Skin of body (tissue), 2 donors: ENCODE results near the gene SEC11A. TPM values are rescaled to one million over a fixed set of nuclear protein-coding genes. Genes with fewer than 3 reads are reported as not detected.
"Not testable (repeated sequence)": the region's sequence is repeated elsewhere in the genome, so short reads cannot be mapped to it uniquely, and the experiment has no call there.

Experiments
- DNase-seq: peaks from one replicate; lab custom pipeline; 2025; lab: John Stamatoyannopoulos, UW
- total RNA-seq: library from RNA; depleted of rRNA; stranded (reverse); fragments of >200 nt; gene quantifications from one replicate; pipeline ENCODE4 v1.2.3, GENCODE V29; 2014

Gene SEC11A
- total RNA-seq, 1 donor from 2014 or later = 134 TPM

DNA sequence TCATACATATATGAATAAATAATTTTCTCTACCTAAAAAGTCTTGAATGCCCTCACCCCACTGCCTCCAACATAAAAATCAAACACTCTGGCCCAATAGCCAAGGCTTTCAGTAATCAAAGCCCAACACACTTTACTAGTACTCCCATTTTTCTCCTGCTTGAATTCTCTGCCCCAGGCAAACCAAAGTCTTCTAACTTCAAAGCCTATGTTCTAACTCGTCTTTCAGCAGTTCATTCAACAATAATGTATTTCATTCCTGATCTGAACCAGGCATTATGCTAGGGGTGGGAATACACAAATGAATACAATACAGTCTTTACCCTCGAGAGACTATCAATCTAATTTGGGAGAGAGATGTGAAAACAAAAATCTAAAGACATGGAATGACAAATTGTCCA, 21.1 kb upstream of the SEC11A start:
- DNase-seq = no peak

- no peak for DNase-seq
These were observed 20.4 kb upstream of the SEC11A start for GRCh38 chr15:84736375-84736774.

GRCh38 chr15:84735480-84736061, 19.6 kb upstream of the SEC11A start:
- DNase-seq = not testable (repeated sequence)

- DNase-seq = no peak
These were observed 19.0 kb upstream of the SEC11A start for GRCh38 chr15:84734794-84735479.

- DNase-seq = no peak
These were observed 15.8 kb upstream of the SEC11A start for GRCh38 chr15:84731774-84732173.

- no peak for DNase-seq
These were observed 11.5 kb upstream of the SEC11A start for GRCh38 chr15:84727429-84727828.

DNA sequence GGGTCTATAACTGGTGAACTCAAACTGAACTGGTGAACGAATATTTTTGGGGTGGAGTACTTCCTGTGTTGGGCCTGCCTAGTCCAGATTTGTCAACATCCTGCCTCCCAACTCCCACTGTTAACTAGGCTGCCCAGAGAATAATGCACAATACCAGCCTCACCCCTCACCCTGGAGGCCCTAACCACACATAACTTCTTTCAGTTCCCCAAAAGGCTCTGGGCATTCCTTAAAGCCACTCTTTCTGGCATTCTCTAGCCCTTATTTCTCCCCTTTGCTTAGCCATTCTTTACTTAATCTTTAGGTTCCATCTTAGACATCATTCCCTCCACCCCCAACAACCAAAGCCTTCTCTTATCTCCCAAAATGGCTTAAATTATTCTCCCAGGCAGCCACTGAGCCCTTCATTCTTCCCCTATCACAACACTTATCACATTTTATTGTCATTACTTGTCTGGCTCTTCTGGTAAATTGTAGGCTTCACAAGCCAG, 9.1 kb upstream of the SEC11A start:
- no peak for DNase-seq

DNA sequence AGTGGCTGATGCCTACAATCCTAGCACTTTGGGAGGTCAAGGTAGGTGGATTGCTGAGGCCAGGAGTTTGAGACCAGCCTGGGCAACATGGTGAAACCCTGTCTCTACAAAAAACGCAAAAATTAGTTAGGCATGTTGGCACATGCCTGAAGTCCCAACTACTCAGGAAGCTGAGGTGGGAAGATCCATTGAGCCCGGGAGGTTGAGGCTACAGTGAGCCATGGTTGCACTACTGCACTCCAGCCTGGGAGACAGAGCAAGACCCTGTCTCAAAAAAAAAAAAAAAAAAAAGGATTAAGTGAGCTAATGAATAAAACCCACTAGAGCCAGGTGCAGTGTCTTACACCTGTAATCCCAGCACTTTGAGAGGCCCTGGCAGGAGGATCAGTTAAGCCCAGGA, 6.7 kb upstream of the SEC11A start:
- no peak for DNase-seq

DNA sequence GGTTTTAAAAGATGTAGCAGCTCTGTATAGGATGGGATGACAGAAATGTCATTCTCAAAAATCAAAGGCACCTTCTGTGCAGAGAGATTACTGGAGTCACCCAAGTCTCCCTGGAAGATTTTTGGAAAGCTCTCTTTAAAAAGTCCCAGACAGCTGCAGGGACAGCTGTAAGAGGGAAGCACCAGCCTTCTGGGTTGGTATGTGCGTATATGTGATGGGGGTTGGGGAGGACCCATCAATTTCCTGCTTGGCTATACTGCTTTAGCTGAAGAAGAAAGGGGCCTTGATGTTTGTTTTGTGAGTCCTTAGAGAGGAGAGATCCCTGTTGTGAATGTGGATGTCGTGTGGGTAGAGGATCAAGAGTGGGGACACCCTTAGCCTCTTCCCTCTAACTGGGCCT, 5.4 kb upstream of the SEC11A start:
- no peak for DNase-seq

GRCh38 chr15:84715441-84716035, 401 bp downstream of the SEC11A start:
- no peak for DNase-seq

DNA sequence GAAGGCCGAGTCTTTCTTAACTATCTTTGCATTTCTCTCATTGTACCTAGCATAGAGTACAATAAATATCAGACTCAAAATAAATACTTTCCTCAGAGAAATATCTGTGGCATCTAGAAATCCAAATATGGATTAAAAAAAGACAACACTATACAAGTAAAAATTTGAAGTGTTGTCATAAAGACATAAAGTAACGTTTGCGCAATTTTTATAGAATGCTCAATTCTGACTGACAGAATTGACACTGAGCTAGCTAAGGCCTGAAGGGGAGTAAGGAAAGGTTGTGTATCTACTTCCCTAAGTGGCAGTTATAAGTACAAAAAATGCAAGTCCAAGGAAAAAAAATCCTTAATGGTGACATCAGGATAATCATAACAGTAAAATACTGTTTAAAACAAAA, 1.1 kb downstream of the SEC11A start:
- no peak for DNase-seq

GRCh38 chr15:84714372-84714771, 1.6 kb downstream of the SEC11A start:
- DNase-seq = no peak

- DNase-seq = no peak
These were observed 12.1 kb downstream of the SEC11A start for GRCh38 chr15:84703808-84704207.

- DNase-seq = no peak
These were observed 12.9 kb downstream of the SEC11A start for GRCh38 chr15:84702961-84703482.

GRCh38 chr15:84699538-84700191, 16.3 kb downstream of the SEC11A start:
- DNase-seq = no peak

DNA sequence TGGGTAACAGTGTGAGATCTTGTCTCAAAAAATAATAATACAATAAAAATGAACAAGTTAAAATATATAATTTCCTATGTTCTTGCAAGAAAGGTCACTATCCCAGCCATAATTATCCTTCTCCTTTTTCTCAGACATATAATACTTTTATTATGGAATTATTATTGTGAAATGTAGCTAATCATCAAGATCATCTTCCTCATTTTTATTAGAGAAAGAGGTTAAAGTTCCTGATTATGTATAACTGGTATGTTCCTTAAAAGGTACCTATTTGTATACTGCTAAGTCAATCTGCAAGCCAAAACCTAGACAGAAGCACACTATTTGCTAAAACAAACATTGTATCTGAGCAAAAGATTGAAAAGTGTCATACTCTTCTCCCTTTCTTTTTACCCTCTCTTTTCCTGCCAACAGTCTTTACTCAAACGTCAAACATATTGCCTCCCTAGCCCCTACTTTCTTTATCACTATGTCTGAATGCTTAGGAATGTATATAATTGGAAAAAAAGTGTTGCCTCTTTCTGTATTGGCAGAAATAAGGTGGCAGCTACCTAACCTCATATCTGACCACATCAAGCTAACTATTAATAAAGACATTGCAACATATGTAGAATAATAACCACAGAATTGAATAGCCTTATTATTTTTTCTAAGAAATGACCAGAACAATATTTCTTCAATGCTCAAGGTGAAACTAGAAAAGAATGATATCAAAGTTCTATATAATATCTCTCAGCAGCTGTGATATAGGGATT, 18.5 kb downstream of the SEC11A start:
- DNase-seq = no peak

DNA sequence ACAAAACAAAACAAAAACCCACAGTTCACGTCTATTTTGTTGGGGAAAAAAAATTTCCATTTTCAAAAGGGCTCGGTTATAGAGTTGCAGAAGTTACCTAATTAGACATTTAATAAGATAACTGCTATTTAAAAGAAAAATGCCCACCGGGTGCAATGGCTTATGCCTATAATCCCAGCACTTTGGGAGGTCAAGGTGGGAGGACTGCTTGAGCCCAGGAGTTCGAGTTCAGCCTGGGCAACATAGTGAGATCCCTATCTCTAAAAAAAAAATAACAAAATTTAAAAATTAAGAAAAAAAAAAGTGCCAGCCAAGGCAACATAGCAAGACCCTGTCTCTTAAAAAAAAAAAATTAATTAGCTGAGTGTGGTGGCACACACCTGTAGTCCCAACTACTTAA, 19.2 kb downstream of the SEC11A start:
- DNase-seq = no peak

DNA sequence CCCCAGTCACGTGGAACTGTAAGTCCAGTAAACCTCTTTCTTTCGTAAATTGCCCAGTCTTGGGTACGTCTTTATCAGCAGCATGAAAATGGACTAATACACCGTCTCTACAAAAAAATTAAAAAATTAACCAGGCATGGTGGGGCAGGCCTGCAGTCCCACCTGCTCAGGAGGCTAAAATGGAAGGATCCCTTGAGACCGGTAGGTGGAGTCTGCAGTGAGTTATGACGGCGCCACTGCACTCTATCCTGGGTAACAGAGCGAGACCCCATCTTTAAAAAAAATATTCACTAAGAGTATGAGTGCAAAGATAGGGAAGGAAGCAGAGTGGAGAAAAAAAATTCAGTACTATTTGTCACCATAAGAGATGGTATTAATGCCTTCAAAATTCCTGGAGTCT, 25.6 kb downstream of the SEC11A start:
- no peak for DNase-seq

- no peak for DNase-seq
These were observed 26.1 kb downstream of the SEC11A start for GRCh38 chr15:84689858-84690257.

GRCh38 chr15:84686446-84686845, 29.5 kb downstream of the SEC11A start:
- not testable (repeated sequence) for DNase-seq

GRCh38 chr15:84685304-84685703, 30.6 kb downstream of the SEC11A start:
- no peak for DNase-seq
